ENCODE results near the gene TSPAN12.

Gene TSPAN12

GRCh38 chr7:120874016-120874415 lies 16.1 kb upstream of the TSPAN12 start:
- Histone ChIP-seq H3K9me3 (ENCODE audit: insufficient read depth, low read depth, low read length) (no peaks in the 10 kb centered on the region), H2AFZ (ENCODE audit: low read length) (no peak overlapping the region), H3F3A (ENCODE audit: low read depth) (no peaks in the 10 kb centered on the region), H3K79me2 (ENCODE audit: insufficient read depth, low read length) (no peaks in the 10 kb centered on the region), H3K36me3 (ENCODE audit: insufficient read depth, low read length) (no peaks in the 10 kb centered on the region), H3K9ac (ENCODE audit: low read depth, low read length, poor library complexity, severe bottlenecking) (no peak overlapping the region), H3K27me3 (ENCODE audit: insufficient read depth, low read length, poor library complexity, severe bottlenecking) (no peaks in the 10 kb centered on the region), H4K20me1 (ENCODE audit: insufficient read depth, low read length, poor library complexity, severe bottlenecking) (no peaks in the 10 kb centered on the region), H3K4me3 (ENCODE audit: low read length, poor library complexity, severe bottlenecking) (no peak overlapping the region), H3K4me2 (ENCODE audit: low read depth, low read length, poor library complexity, severe bottlenecking) (no peak overlapping the region), H3K4me1 (ENCODE audit: insufficient read depth, low read length, poor library complexity, severe bottlenecking) (no peaks in the 10 kb centered on the region), H3K9me2 (replicated peaks; ENCODE audit: low read depth, low read length) (no peaks in the 10 kb centered on the region)
- TF ChIP-seq CTCF (conservative IDR thresholded peaks at IDR 0.05; ENCODE audit: low read length) (no peak), EZH2phosphoT487 (IDR thresholded peaks at IDR 0.05; ENCODE audit: borderline replicate concordance) (no peak)

GRCh38 chr7:120873401-120873800 lies 15.5 kb upstream of the TSPAN12 start:
- Histone ChIP-seq H3K79me2 (ENCODE audit: insufficient read depth, low read length) (no peaks in the 10 kb centered on the region), H2AFZ (ENCODE audit: low read length) (no peak overlapping the region), H3F3A (ENCODE audit: low read depth) (no peaks in the 10 kb centered on the region), H3K27me3 (ENCODE audit: insufficient read depth, low read length, poor library complexity, severe bottlenecking) (no peaks in the 10 kb centered on the region), H3K36me3 (ENCODE audit: insufficient read depth, low read length) (no peaks in the 10 kb centered on the region), H3K9ac (ENCODE audit: low read depth, low read length, poor library complexity, severe bottlenecking) (no peak overlapping the region), H3K9me2 (replicated peaks; ENCODE audit: low read depth, low read length) (no peaks in the 10 kb centered on the region), H3K9me3 (ENCODE audit: insufficient read depth, low read depth, low read length) (no peaks in the 10 kb centered on the region), H3K4me2 (ENCODE audit: low read depth, low read length, poor library complexity, severe bottlenecking) (no peak overlapping the region), H3K4me3 (ENCODE audit: low read length, poor library complexity, severe bottlenecking) (no peak overlapping the region), H3K4me1 (ENCODE audit: insufficient read depth, low read length, poor library complexity, severe bottlenecking) (no peaks in the 10 kb centered on the region), H4K20me1 (ENCODE audit: insufficient read depth, low read length, poor library complexity, severe bottlenecking) (no peaks in the 10 kb centered on the region)
- no peak for TF ChIP-seq EZH2phosphoT487 (IDR thresholded peaks at IDR 0.05; ENCODE audit: borderline replicate concordance)
- TF ChIP-seq CTCF (conservative IDR thresholded peaks at IDR 0.05; ENCODE audit: low read length): no peak

- Histone ChIP-seq H3K4me3 (ENCODE audit: low read length, poor library complexity, severe bottlenecking) (no peak overlapping the region), H3K79me2 (ENCODE audit: insufficient read depth, low read length) (no peaks in the 10 kb centered on the region), H3K9ac (ENCODE audit: low read depth, low read length, poor library complexity, severe bottlenecking) (no peak overlapping the region), H3F3A (ENCODE audit: low read depth) (no peaks in the 10 kb centered on the region), H3K4me2 (ENCODE audit: low read depth, low read length, poor library complexity, severe bottlenecking) (no peak overlapping the region), H2AFZ (ENCODE audit: low read length) (no peak overlapping the region), H3K27me3 (ENCODE audit: insufficient read depth, low read length, poor library complexity, severe bottlenecking) (no peaks in the 10 kb centered on the region), H3K9me3 (ENCODE audit: insufficient read depth, low read depth, low read length) (no peaks in the 10 kb centered on the region), H3K9me2 (replicated peaks; ENCODE audit: low read depth, low read length) (no peaks in the 10 kb centered on the region), H3K4me1 (ENCODE audit: insufficient read depth, low read length, poor library complexity, severe bottlenecking) (no peaks in the 10 kb centered on the region), H3K36me3 (ENCODE audit: insufficient read depth, low read length) (no peaks in the 10 kb centered on the region), H4K20me1 (ENCODE audit: insufficient read depth, low read length, poor library complexity, severe bottlenecking) (no peaks in the 10 kb centered on the region)
- TF ChIP-seq CTCF (conservative IDR thresholded peaks at IDR 0.05; ENCODE audit: low read length) (no peak), EZH2phosphoT487 (IDR thresholded peaks at IDR 0.05; ENCODE audit: borderline replicate concordance) (no peak)
Measured at GRCh38 chr7:120869700-120870099, 11.8 kb upstream of the TSPAN12 start.

Data from Loucy (cell line).